ENCODE measurements around the gene C12orf75. TPM values are rescaled to one million over a fixed set of nuclear protein-coding genes. Genes with fewer than 3 reads are reported as not detected.

C12orf75 gene
- total RNA-seq, 1 donor from 2014 or later, result 131 TPM

- TF ChIP-seq POLR2A (IDR thresholded peaks at IDR 0.05) (no peak), POLR2AphosphoS5 (IDR thresholded peaks at IDR 0.05; ENCODE audit: insufficient read depth in 1 of 2, low read depth in 1 of 2) (no peak), CTCF (IDR thresholded peaks at IDR 0.05) (no peak)
- no peaks in the 10 kb centered on the region for H3K4me1 ChIP-seq
- no peak for DNase-seq (ENCODE audit: extremely low spot score in 2 of 2)
- H3K4me3 ChIP-seq, result no peak overlapping the region
- H3K36me3 ChIP-seq, result no peaks in the 10 kb centered on the region
- no peaks in the 10 kb centered on the region for H3K27me3 ChIP-seq
- no peaks in the 10 kb centered on the region for H3K9me3 ChIP-seq
- intact Hi-C loops (cut with DNase I), result no loop called here
- H3K27ac ChIP-seq, result no peak overlapping the region
These were observed 34.7 kb downstream of the C12orf75 start for GRCh38 chr12:105365231-105365630.

- no peaks in the 10 kb centered on the region for H3K27me3 ChIP-seq
- no peaks in the 10 kb centered on the region for H3K36me3 ChIP-seq
- no peak for TF ChIP-seq CTCF (IDR thresholded peaks at IDR 0.05)
- TF ChIP-seq POLR2A (IDR thresholded peaks at IDR 0.05), result no peak
- TF ChIP-seq POLR2AphosphoS5 (IDR thresholded peaks at IDR 0.05; ENCODE audit: insufficient read depth in 1 of 2, low read depth in 1 of 2), result no peak
- no peaks in the 10 kb centered on the region for H3K9me3 ChIP-seq
- H3K27ac ChIP-seq, result no peak overlapping the region
- intact Hi-C loops (cut with DNase I), result no loop called here
- DNase-seq (ENCODE audit: extremely low spot score in 2 of 2), result no peak
- no peak overlapping the region for H3K4me3 ChIP-seq
- no peaks in the 10 kb centered on the region for H3K4me1 ChIP-seq
These were observed 37.7 kb downstream of the C12orf75 start for GRCh38 chr12:105368047-105368646.

- no peaks in the 10 kb centered on the region for H3K36me3 ChIP-seq
- intact Hi-C loops (cut with DNase I), result no loop called here
- no peak for DNase-seq (ENCODE audit: extremely low spot score in 2 of 2)
- no peaks in the 10 kb centered on the region for H3K27me3 ChIP-seq
- H3K4me3 ChIP-seq, result no peak overlapping the region
- no peak overlapping the region for H3K27ac ChIP-seq
- TF ChIP-seq POLR2AphosphoS5 (IDR thresholded peaks at IDR 0.05; ENCODE audit: insufficient read depth in 1 of 2, low read depth in 1 of 2), result no peak
- TF ChIP-seq POLR2A (IDR thresholded peaks at IDR 0.05), result no peak
- no peak for TF ChIP-seq CTCF (IDR thresholded peaks at IDR 0.05)
- no peaks in the 10 kb centered on the region for H3K4me1 ChIP-seq
- H3K9me3 ChIP-seq, result no peaks in the 10 kb centered on the region
These were observed 38.5 kb downstream of the C12orf75 start for GRCh38 chr12:105369014-105369413.

GRCh38 chr12:105374303-105374702 lies 43.8 kb downstream of the C12orf75 start:
- TF ChIP-seq CTCF (IDR thresholded peaks at IDR 0.05), result no peak
- no peak for TF ChIP-seq POLR2A (IDR thresholded peaks at IDR 0.05)
- TF ChIP-seq POLR2AphosphoS5 (IDR thresholded peaks at IDR 0.05; ENCODE audit: insufficient read depth in 1 of 2, low read depth in 1 of 2), result no peak
- Histone ChIP-seq H3K36me3 (no peaks in the 10 kb centered on the region), H3K9me3 (no peaks in the 10 kb centered on the region), H3K27ac (no peak overlapping the region), H3K4me1 (no peaks in the 10 kb centered on the region), H3K4me3 (no peak overlapping the region), H3K27me3 (no peaks in the 10 kb centered on the region)
- no peak for DNase-seq (ENCODE audit: extremely low spot score in 2 of 2)
- intact Hi-C loops (cut with DNase I), result no loop called here

GRCh38 chr12:105377077-105377476 lies 46.6 kb downstream of the C12orf75 start:
- intact Hi-C loops (cut with DNase I), result no loop called here

More at GRCh38 chr12:105377077-105377476, 46.6 kb downstream of the C12orf75 start:
- no peak for DNase-seq (ENCODE audit: extremely low spot score in 2 of 2)
- Histone ChIP-seq H3K36me3 (no peaks in the 10 kb centered on the region), H3K27ac (no peak overlapping the region), H3K4me3 (no peak overlapping the region), H3K4me1 (no peaks in the 10 kb centered on the region), H3K27me3 (no peaks in the 10 kb centered on the region), H3K9me3 (no peaks in the 10 kb centered on the region)
- TF ChIP-seq CTCF (IDR thresholded peaks at IDR 0.05), result no peak
- no peak for TF ChIP-seq POLR2A (IDR thresholded peaks at IDR 0.05)
- no peak for TF ChIP-seq POLR2AphosphoS5 (IDR thresholded peaks at IDR 0.05; ENCODE audit: insufficient read depth in 1 of 2, low read depth in 1 of 2)
